AG08395 (cell line): ENCODE measurements around the gene ZNF644.
A peak's percentile ranks its signal among the peaks of the same experiment; 100 is the strongest.
"Not testable (repeated sequence)": the region's sequence is repeated elsewhere in the genome, so short reads cannot be mapped to it uniquely, and the experiment has no call there.

Experiments
- DNase-seq: peaks from one replicate; pipeline ENCODE4 v3.0.0; 2012; ENCODE audit warnings: mixed read lengths, low spot score

ZNF644 gene

GRCh38 chr1:90986953-90987352 lies 34.9 kb downstream of the ZNF644 start:
- DNase-seq, result no peak

- DNase-seq, result no peak
Measured at GRCh38 chr1:90977522-90977921, 44.3 kb downstream of the ZNF644 start.

- DNase-seq, result peak; percentile 49
Measured at GRCh38 chr1:90973897-90974798, 47.7 kb downstream of the ZNF644 start.

- DNase-seq, result no peak
Measured at GRCh38 chr1:90970208-90970607, 51.6 kb downstream of the ZNF644 start.

GRCh38 chr1:90969241-90969640 lies 52.6 kb downstream of the ZNF644 start:
- DNase-seq, result no peak

- DNase-seq, result no peak
Measured at GRCh38 chr1:90964444-90965035, 57.3 kb downstream of the ZNF644 start.

- no peak for DNase-seq
Measured at GRCh38 chr1:90963651-90964050, 58.2 kb downstream of the ZNF644 start.

- DNase-seq, result no peak
Measured at GRCh38 chr1:90963236-90963635, 58.6 kb downstream of the ZNF644 start.

GRCh38 chr1:90959352-90960206 lies 62.3 kb downstream of the ZNF644 start:
- no peak for DNase-seq

- no peak for DNase-seq
Measured at GRCh38 chr1:90957497-90957896, 64.3 kb downstream of the ZNF644 start.

- DNase-seq, result no peak
Measured at GRCh38 chr1:90955769-90956168, 66.1 kb downstream of the ZNF644 start.

- DNase-seq, result no peak
Measured at GRCh38 chr1:90952906-90953305, 68.9 kb downstream of the ZNF644 start.

- no peak for DNase-seq
Measured at GRCh38 chr1:90951009-90951408, 70.8 kb downstream of the ZNF644 start.

GRCh38 chr1:90948301-90948700 lies 73.5 kb downstream of the ZNF644 start:
- no peak for DNase-seq

- DNase-seq, result no peak
Measured at GRCh38 chr1:90946630-90947029, 75.2 kb downstream of the ZNF644 start.

GRCh38 chr1:90945287-90945686 lies 76.5 kb downstream of the ZNF644 start:
- no peak for DNase-seq

- DNase-seq, result no peak
Measured at GRCh38 chr1:90943966-90944365, 77.9 kb downstream of the ZNF644 start.

GRCh38 chr1:90940746-90941145 lies 81.1 kb downstream of the ZNF644 start:
- no peak for DNase-seq

- DNase-seq, result no peak
Measured at GRCh38 chr1:90936731-90937130, 85.1 kb downstream of the ZNF644 start.

- DNase-seq, result no peak
Measured at GRCh38 chr1:90936061-90936460, 85.8 kb downstream of the ZNF644 start.

GRCh38 chr1:90928231-90928630 lies 93.6 kb downstream of the ZNF644 start:
- not testable (repeated sequence) for DNase-seq

GRCh38 chr1:90927674-90928073 lies 94.2 kb downstream of the ZNF644 start:
- not testable (repeated sequence) for DNase-seq

GRCh38 chr1:90926971-90927370 lies 94.9 kb downstream of the ZNF644 start:
- no peak for DNase-seq
